Upper lobe of left lung (tissue), 4 donors: Measurements from ENCODE around the gene FAM110D.

Experiments used
- EP300 ChIP-seq, 4 donors: sonication (generic); formaldehyde crosslinking; IDR thresholded peaks; one replicate each; pipeline ENCODE4 v1.5.1; 2017; ENCODE audit warnings: antibody characterized with exemption in 4 of 4, control low read depth in 2 of 4
- POLR2A ChIP-seq, 4 donors: fragments of 450-650 bp; IDR thresholded peaks; one replicate each; pipeline ENCODE4 v1.5.1; 2016 to 2017; ENCODE audit warnings: antibody characterized with exemption in 4 of 4, mild to moderate bottlenecking in 2 of 4
- POLR2AphosphoS5 ChIP-seq, 2 donors: sonication (generic); formaldehyde crosslinking; IDR thresholded peaks; one replicate each; pipeline ENCODE4 v1.5.1; 2017; ENCODE audit warnings: antibody characterized with exemption in 2 of 2
- TF ChIP-seq, protein P1 (sequence below), 6 experiments: fragments of 450-650 bp in 4 of 6; fragments of 200-600 bp in 2 of 6; sonication (generic) in 2 of 6; IDR thresholded peaks; one replicate each; pipeline ENCODE4 v1.5.1; 2016 to 2019; ENCODE audit warnings: antibody characterized with exemption in 6 of 6

DNA sequence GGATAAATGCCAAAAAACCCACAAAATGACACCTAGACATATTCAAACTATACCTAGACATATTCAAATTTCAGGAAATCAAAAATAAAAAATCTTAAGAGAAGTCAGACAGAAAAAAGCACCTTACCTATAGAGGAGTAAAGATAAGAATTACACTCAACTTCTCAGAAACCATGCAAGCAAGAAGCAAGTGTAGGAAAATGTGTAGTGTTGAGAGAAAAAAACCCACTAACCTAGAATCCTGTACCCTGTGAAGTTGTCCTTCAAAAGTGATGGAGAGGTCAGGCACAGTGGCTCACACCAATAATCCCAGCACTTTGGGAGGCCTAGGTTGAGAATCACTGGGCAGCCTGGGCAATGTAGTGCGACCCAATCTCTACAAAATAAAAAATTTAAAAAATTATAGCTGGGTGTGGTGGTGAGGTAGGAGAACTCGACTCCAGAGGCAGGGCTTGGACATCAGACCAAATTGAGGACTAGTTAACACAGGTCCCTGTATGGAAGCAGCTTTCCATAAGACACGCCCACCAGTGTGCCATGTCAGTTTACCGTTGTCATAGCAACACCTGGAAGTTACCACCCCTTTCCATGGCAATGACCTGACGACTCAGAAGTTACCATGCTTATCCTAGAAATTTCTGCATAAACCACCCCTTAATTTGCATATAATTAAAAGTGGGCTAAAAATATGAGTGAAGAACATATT, 26.6 kb upstream of the FAM110D start:
- TF ChIP-seq POLR2A (IDR thresholded peaks at IDR 0.05) (no peak), POLR2AphosphoS5 (IDR thresholded peaks at IDR 0.05) (no peak), EP300 (IDR thresholded peaks at IDR 0.05) (no peak)
- TF ChIP-seq, protein P1, sequence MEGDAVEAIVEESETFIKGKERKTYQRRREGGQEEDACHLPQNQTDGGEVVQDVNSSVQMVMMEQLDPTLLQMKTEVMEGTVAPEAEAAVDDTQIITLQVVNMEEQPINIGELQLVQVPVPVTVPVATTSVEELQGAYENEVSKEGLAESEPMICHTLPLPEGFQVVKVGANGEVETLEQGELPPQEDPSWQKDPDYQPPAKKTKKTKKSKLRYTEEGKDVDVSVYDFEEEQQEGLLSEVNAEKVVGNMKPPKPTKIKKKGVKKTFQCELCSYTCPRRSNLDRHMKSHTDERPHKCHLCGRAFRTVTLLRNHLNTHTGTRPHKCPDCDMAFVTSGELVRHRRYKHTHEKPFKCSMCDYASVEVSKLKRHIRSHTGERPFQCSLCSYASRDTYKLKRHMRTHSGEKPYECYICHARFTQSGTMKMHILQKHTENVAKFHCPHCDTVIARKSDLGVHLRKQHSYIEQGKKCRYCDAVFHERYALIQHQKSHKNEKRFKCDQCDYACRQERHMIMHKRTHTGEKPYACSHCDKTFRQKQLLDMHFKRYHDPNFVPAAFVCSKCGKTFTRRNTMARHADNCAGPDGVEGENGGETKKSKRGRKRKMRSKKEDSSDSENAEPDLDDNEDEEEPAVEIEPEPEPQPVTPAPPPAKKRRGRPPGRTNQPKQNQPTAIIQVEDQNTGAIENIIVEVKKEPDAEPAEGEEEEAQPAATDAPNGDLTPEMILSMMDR (IDR thresholded peaks at IDR 0.05): no peak
